Measurements from ENCODE around the gene TRMT1L. TPM values are rescaled to one million over a fixed set of nuclear protein-coding genes. Genes with fewer than 3 reads are reported as not detected.
"Not testable (repeated sequence)": the region's sequence is repeated elsewhere in the genome, so short reads cannot be mapped to it uniquely, and the experiment has no call there.

The TRMT1L gene
- polyA plus RNA-seq (2013), result 12.2 and 14.4 TPM in 2 replicates

GRCh38 chr1:185156854-185157598, at the start of gene TRMT1L, which contains the start of gene SWT1:
Gene TRMT1L, minus strand, starts transcription at chr1:185156953. Its CDS starts 241 bp downstream, at chr1:185156712.
Gene SWT1, plus strand, starts transcription at chr1:185157167. Its CDS starts 3,675 bp downstream, at chr1:185160842.
- H3K79me1 ChIP-seq (ENCODE audit: low read length), result peaks cover 14% of the 10 kb centered on the region
- H3K14ac ChIP-seq (ENCODE audit: low read length), result peak within 1 kb of the TSS; percentile 83
- peak within 1 kb of the TSS; percentile 91 for H3K18ac ChIP-seq (ENCODE audit: low read length)
- no peak within 1 kb of the TSS for H3K23ac ChIP-seq (ENCODE audit: low read length)
- peak within 1 kb of the TSS; percentile 94 for H3K4me3 ChIP-seq (ENCODE audit: low read depth, low read length)
- H2BK120ac ChIP-seq (ENCODE audit: insufficient read depth, low read length, poor library complexity), result peak within 1 kb of the TSS; percentile 83
- peak; percentile 100 for DNase-seq
- H3K4ac ChIP-seq (ENCODE audit: low read depth, low read length), result peak within 1 kb of the TSS; percentile 72
- no peaks in the 10 kb centered on the region for H3K9me3 ChIP-seq (ENCODE audit: insufficient read depth, low read depth, low read length)
- no peaks in the 10 kb centered on the region for H3K4me1 ChIP-seq (ENCODE audit: control insufficient read depth in 1 of 2, insufficient read depth in 2 of 2, low read length in 2 of 2)
- no peak within 1 kb of the TSS for H2AK5ac ChIP-seq (ENCODE audit: low read length)
- H4K12ac ChIP-seq (ENCODE audit: low read depth, low read length), result peak within 1 kb of the TSS; percentile 76
- H2BK12ac ChIP-seq (ENCODE audit: low read length), result peak within 1 kb of the TSS; percentile 70
- H3K79me2 ChIP-seq (ENCODE audit: control insufficient read depth, insufficient read depth, low read length, poor library complexity), result peaks cover 10% of the 10 kb centered on the region
- peak within 1 kb of the TSS; percentile 90 for H3K27ac ChIP-seq (ENCODE audit: low read depth, low read length)
- H3K27me3 ChIP-seq (ENCODE audit: insufficient read depth, low read length), result no peaks in the 10 kb centered on the region
- peak within 1 kb of the TSS; percentile 96 for H2BK5ac ChIP-seq (ENCODE audit: low read depth, low read length, poor library complexity)
- peak within 1 kb of the TSS; percentile 97 for H3K9ac ChIP-seq (ENCODE audit: low read length)
- peak within 1 kb of the TSS; percentile 75 for H3K4me2 ChIP-seq (ENCODE audit: low read length)
- H2AFZ ChIP-seq (ENCODE audit: insufficient read depth, low read length, poor library complexity), result peak within 1 kb of the TSS; percentile 91
- H3K36me3 ChIP-seq (ENCODE audit: control insufficient read depth in 1 of 2, insufficient read depth in 2 of 2, low read length in 2 of 2), result no peaks in the 10 kb centered on the region
- H4K91ac ChIP-seq (ENCODE audit: low read depth, low read length), result peak within 1 kb of the TSS; percentile 90
- WGBS (ENCODE audit: extremely low coverage, insufficient coverage, insufficient read length), result no CpG with 5 or more reads among the region's 63 CpGs
- H4K8ac ChIP-seq (ENCODE audit: low read depth, low read length), result peak within 1 kb of the TSS; percentile 91

GRCh38 chr1:185200889-185201288, 44.1 kb upstream of the TRMT1L start:
- no CpG with 5 or more reads among the region's 8 CpGs for WGBS (ENCODE audit: extremely low coverage, insufficient coverage, insufficient read length)
- H3K4me1 ChIP-seq (ENCODE audit: control insufficient read depth in 1 of 2, insufficient read depth in 2 of 2, low read length in 2 of 2), result no peaks in the 10 kb centered on the region
- H2AK5ac ChIP-seq (ENCODE audit: low read length), result no peak overlapping the region
- no peak overlapping the region for H3K9ac ChIP-seq (ENCODE audit: low read length)
- no peaks in the 10 kb centered on the region for H3K27me3 ChIP-seq (ENCODE audit: insufficient read depth, low read length)
- no peaks in the 10 kb centered on the region for H3K79me2 ChIP-seq (ENCODE audit: control insufficient read depth, insufficient read depth, low read length, poor library complexity)
- H2BK5ac ChIP-seq (ENCODE audit: low read depth, low read length, poor library complexity), result no peak overlapping the region
- no peaks in the 10 kb centered on the region for H3K9me3 ChIP-seq (ENCODE audit: insufficient read depth, low read depth, low read length)
- H2BK12ac ChIP-seq (ENCODE audit: low read length), result no peak overlapping the region
- no peak overlapping the region for H3K4me2 ChIP-seq (ENCODE audit: low read length)
- H3K4ac ChIP-seq (ENCODE audit: low read depth, low read length), result no peak overlapping the region
- H3K79me1 ChIP-seq (ENCODE audit: low read length), result no peaks in the 10 kb centered on the region
- H4K8ac ChIP-seq (ENCODE audit: low read depth, low read length), result no peak overlapping the region
- H3K18ac ChIP-seq (ENCODE audit: low read length), result no peak overlapping the region
- H2BK120ac ChIP-seq (ENCODE audit: insufficient read depth, low read length, poor library complexity), result no peak overlapping the region
- no peak overlapping the region for H3K14ac ChIP-seq (ENCODE audit: low read length)
- H3K27ac ChIP-seq (ENCODE audit: low read depth, low read length), result no peak overlapping the region
- H3K23ac ChIP-seq (ENCODE audit: low read length), result no peak overlapping the region
- no peak overlapping the region for H4K12ac ChIP-seq (ENCODE audit: low read depth, low read length)
- no peak overlapping the region for H4K91ac ChIP-seq (ENCODE audit: low read depth, low read length)
- H3K4me3 ChIP-seq (ENCODE audit: low read depth, low read length), result no peak overlapping the region
- DNase-seq, result no peak
- H3K36me3 ChIP-seq (ENCODE audit: control insufficient read depth in 1 of 2, insufficient read depth in 2 of 2, low read length in 2 of 2), result no peaks in the 10 kb centered on the region
- H2AFZ ChIP-seq (ENCODE audit: insufficient read depth, low read length, poor library complexity), result no peak overlapping the region

GRCh38 chr1:185198712-185199111, 42.0 kb upstream of the TRMT1L start:
- not testable (repeated sequence) for H2AK5ac ChIP-seq (ENCODE audit: low read length); H3K79me2 ChIP-seq (ENCODE audit: control insufficient read depth, insufficient read depth, low read length, poor library complexity); H3K79me1 ChIP-seq (ENCODE audit: low read length); H2BK12ac ChIP-seq (ENCODE audit: low read length); H3K9ac ChIP-seq (ENCODE audit: low read length); H3K27me3 ChIP-seq (ENCODE audit: insufficient read depth, low read length); H4K8ac ChIP-seq (ENCODE audit: low read depth, low read length); H4K12ac ChIP-seq (ENCODE audit: low read depth, low read length); H3K4ac ChIP-seq (ENCODE audit: low read depth, low read length); DNase-seq; H3K4me2 ChIP-seq (ENCODE audit: low read length); H3K4me3 ChIP-seq (ENCODE audit: low read depth, low read length); H3K27ac ChIP-seq (ENCODE audit: low read depth, low read length); H2BK120ac ChIP-seq (ENCODE audit: insufficient read depth, low read length, poor library complexity); H3K4me1 ChIP-seq (ENCODE audit: control insufficient read depth in 1 of 2, insufficient read depth in 2 of 2, low read length in 2 of 2); H2AFZ ChIP-seq (ENCODE audit: insufficient read depth, low read length, poor library complexity); H3K9me3 ChIP-seq (ENCODE audit: insufficient read depth, low read depth, low read length); H2BK5ac ChIP-seq (ENCODE audit: low read depth, low read length, poor library complexity); H3K14ac ChIP-seq (ENCODE audit: low read length); H4K91ac ChIP-seq (ENCODE audit: low read depth, low read length); H3K18ac ChIP-seq (ENCODE audit: low read length); H3K36me3 ChIP-seq (ENCODE audit: control insufficient read depth in 1 of 2, insufficient read depth in 2 of 2, low read length in 2 of 2); H3K23ac ChIP-seq (ENCODE audit: low read length)
- WGBS (ENCODE audit: extremely low coverage, insufficient coverage, insufficient read length), result no CpG with 5 or more reads among the region's 4 CpGs

GRCh38 chr1:185193756-185194155, 37.0 kb upstream of the TRMT1L start:
- no peak overlapping the region for H2AFZ ChIP-seq (ENCODE audit: insufficient read depth, low read length, poor library complexity)
- no peak overlapping the region for H4K91ac ChIP-seq (ENCODE audit: low read depth, low read length)
- H3K79me1 ChIP-seq (ENCODE audit: low read length), result no peaks in the 10 kb centered on the region
- H3K4me2 ChIP-seq (ENCODE audit: low read length), result no peak overlapping the region
- no peak overlapping the region for H3K4ac ChIP-seq (ENCODE audit: low read depth, low read length)
- no peak overlapping the region for H3K4me3 ChIP-seq (ENCODE audit: low read depth, low read length)
- no peak overlapping the region for H3K9ac ChIP-seq (ENCODE audit: low read length)
- no peak for DNase-seq
- no peaks in the 10 kb centered on the region for H3K79me2 ChIP-seq (ENCODE audit: control insufficient read depth, insufficient read depth, low read length, poor library complexity)
- no peak overlapping the region for H3K18ac ChIP-seq (ENCODE audit: low read length)
- no peak overlapping the region for H4K12ac ChIP-seq (ENCODE audit: low read depth, low read length)
- H4K8ac ChIP-seq (ENCODE audit: low read depth, low read length), result no peak overlapping the region
- no peaks in the 10 kb centered on the region for H3K9me3 ChIP-seq (ENCODE audit: insufficient read depth, low read depth, low read length)
- no peak overlapping the region for H3K27ac ChIP-seq (ENCODE audit: low read depth, low read length)
- no peak overlapping the region for H2BK120ac ChIP-seq (ENCODE audit: insufficient read depth, low read length, poor library complexity)
- H2BK12ac ChIP-seq (ENCODE audit: low read length), result no peak overlapping the region
- peaks cover 0 to 2% of the 10 kb centered on the region in 2 experiments for H3K36me3 ChIP-seq (ENCODE audit: control insufficient read depth in 1 of 2, insufficient read depth in 2 of 2, low read length in 2 of 2)
- no peaks in the 10 kb centered on the region for H3K27me3 ChIP-seq (ENCODE audit: insufficient read depth, low read length)
- H3K14ac ChIP-seq (ENCODE audit: low read length), result no peak overlapping the region
- no CpG with 5 or more reads among the region's 1 CpG for WGBS (ENCODE audit: extremely low coverage, insufficient coverage, insufficient read length)
- no peaks in the 10 kb centered on the region for H3K4me1 ChIP-seq (ENCODE audit: control insufficient read depth in 1 of 2, insufficient read depth in 2 of 2, low read length in 2 of 2)
- H2BK5ac ChIP-seq (ENCODE audit: low read depth, low read length, poor library complexity), result no peak overlapping the region
- H3K23ac ChIP-seq (ENCODE audit: low read length), result no peak overlapping the region
- H2AK5ac ChIP-seq (ENCODE audit: low read length), result no peak overlapping the region
